Stimulated activated CD4-positive, alpha-beta T cell treated with anti-CD3 and anti-CD28 coated beads, TNF-alpha, amount 100 ng/mL, for 24 hours (primary cell): ENCODE data around the gene HOXA1.
"Not testable (repeated sequence)": the region's sequence is repeated elsewhere in the genome, so short reads cannot be mapped to it uniquely, and the experiment has no call there.

ENCODE experiments used
- DNase-seq, 3 experiments: peaks; one replicate each; pipeline ENCODE4 v3.0.0-alpha.2; 2020; ENCODE audit warnings: low read depth in 3 of 3

Gene HOXA1

GRCh38 chr7:27046854-27047549, 48.8 kb downstream of the HOXA1 start:
- DNase-seq = no peak

- DNase-seq = not testable (repeated sequence)
Observed at GRCh38 chr7:27045972-27046371, 49.8 kb downstream of the HOXA1 start.

- DNase-seq = not testable (repeated sequence)
Observed at GRCh38 chr7:27045066-27045465, 50.7 kb downstream of the HOXA1 start.
